ENCODE data around the gene COL10A1. TPM values are rescaled to one million over a fixed set of nuclear protein-coding genes. Genes with fewer than 3 reads are reported as not detected.
A peak's percentile ranks its signal among the peaks of the same experiment; 100 is the strongest.

Gene COL10A1
- total RNA-seq, 4 donors from 2014 or later, result not detected

- no peaks in the 10 kb centered on the region for H3K27me3 ChIP-seq
- H3K27ac ChIP-seq, result no peak overlapping the region
- no peak for TF ChIP-seq POLR2AphosphoS5 (IDR thresholded peaks at IDR 0.05)
- TF ChIP-seq POLR2A (IDR thresholded peaks at IDR 0.05), result no peak
- TF ChIP-seq CTCF (IDR thresholded peaks at IDR 0.05), result no peak
- no peak for TF ChIP-seq EP300 (IDR thresholded peaks at IDR 0.05)
- no peak for DNase-seq (ENCODE audit: low spot score in 2 of 2)
- H3K9me3 ChIP-seq, result no peaks in the 10 kb centered on the region
- no peaks in the 10 kb centered on the region for H3K4me1 ChIP-seq
- no peak overlapping the region for H3K4me3 ChIP-seq
- 93% methylated on average over 2 of the region's 2 CpGs for WGBS
- peaks cover 50% of the 10 kb centered on the region for H3K36me3 ChIP-seq
Measured at GRCh38 chr6:116113386-116113785, 12.5 kb downstream of the COL10A1 start.

GRCh38 chr6:116111552-116112528 is 14.1 kb downstream of the COL10A1 start:
- no peak for DNase-seq (ENCODE audit: low spot score in 2 of 2)

GRCh38 chr6:116108836-116109235 is 17.1 kb downstream of the COL10A1 start:
- Histone ChIP-seq H3K36me3 (peaks cover 30% of the 10 kb centered on the region), H3K27me3 (no peaks in the 10 kb centered on the region), H3K27ac (no peak overlapping the region), H3K9me3 (no peaks in the 10 kb centered on the region), H3K4me3 (no peak overlapping the region), H3K4me1 (peaks cover 15% of the 10 kb centered on the region)
- DNase-seq (ENCODE audit: low spot score in 2 of 2), result no peak
- WGBS, result 73% methylated on average over 1 of the region's 1 CpG
- no peak for TF ChIP-seq EP300 (IDR thresholded peaks at IDR 0.05)

More at GRCh38 chr6:116111552-116112528, 14.1 kb downstream of the COL10A1 start:
- Histone ChIP-seq H3K4me3 (no peak overlapping the region), H3K27ac (no peak overlapping the region), H3K27me3 (no peaks in the 10 kb centered on the region), H3K36me3 (peaks cover 45% of the 10 kb centered on the region), H3K9me3 (no peaks in the 10 kb centered on the region), H3K4me1 (peaks cover 2% of the 10 kb centered on the region)
- 77% methylated on average over 5 of the region's 5 CpGs for WGBS
- TF ChIP-seq CTCF (IDR thresholded peaks at IDR 0.05) (peak; percentile 2 to 43), EP300 (IDR thresholded peaks at IDR 0.05) (no peak)

- 25% methylated on average over 1 of the region's 1 CpG for WGBS
- Histone ChIP-seq H3K4me3 (no peak overlapping the region), H3K4me1 (peaks cover 35% of the 10 kb centered on the region), H3K36me3 (peaks cover 17% of the 10 kb centered on the region), H3K27me3 (no peaks in the 10 kb centered on the region), H3K9me3 (no peaks in the 10 kb centered on the region), H3K27ac (no peak overlapping the region)
- TF ChIP-seq EP300 (IDR thresholded peaks at IDR 0.05) (no peak), POLR2A (IDR thresholded peaks at IDR 0.05) (no peak), POLR2AphosphoS5 (IDR thresholded peaks at IDR 0.05) (no peak), CTCF (IDR thresholded peaks at IDR 0.05) (no peak)
- DNase-seq (ENCODE audit: low spot score in 2 of 2), result no peak
Measured at GRCh38 chr6:116106146-116106545, 19.8 kb downstream of the COL10A1 start.

GRCh38 chr6:116105247-116105646 is 20.7 kb downstream of the COL10A1 start:
- WGBS, result 95% methylated on average over 3 of the region's 3 CpGs
- Histone ChIP-seq H3K4me1 (peaks cover 35% of the 10 kb centered on the region), H3K36me3 (peaks cover 9% of the 10 kb centered on the region), H3K27ac (no peak overlapping the region), H3K27me3 (no peaks in the 10 kb centered on the region), H3K9me3 (no peaks in the 10 kb centered on the region), H3K4me3 (no peak overlapping the region)
- DNase-seq (ENCODE audit: low spot score in 2 of 2), result no peak
- no peak for TF ChIP-seq POLR2AphosphoS5 (IDR thresholded peaks at IDR 0.05)
- no peak for TF ChIP-seq EP300 (IDR thresholded peaks at IDR 0.05)
- TF ChIP-seq CTCF (IDR thresholded peaks at IDR 0.05), result no peak
- TF ChIP-seq POLR2A (IDR thresholded peaks at IDR 0.05), result no peak

All from suprapubic skin (tissue), 4 donors.